BJ (cell line): Measurements from ENCODE around the gene OPCML. TPM values are rescaled to one million over a fixed set of nuclear protein-coding genes. Genes with fewer than 3 reads are reported as not detected.

Experiments
- CTCF ChIA-PET: fragments of 350-600 bp; formaldehyde crosslinking; extraction: SDS; loops from one replicate; lab custom pipeline; 2021; ENCODE audit warnings: antibody characterized with exemption, inconsistent platforms; lab: Yijun Ruan, JAX
- POLR2A ChIA-PET: fragments of 300-600 bp; sonication (Branson Sonifier 250); formaldehyde crosslinking; extraction: SDS; loops from one replicate; lab custom pipeline; 2021; ENCODE audit warnings: antibody characterized with exemption; lab: Charles Lee
- DNase-seq: peaks from one replicate; pipeline ENCODE4 v3.0.0-alpha.2; 2011; ENCODE audit warnings: low read depth
- H3K27me3 ChIP-seq: 2 replicates; pipeline ENCODE4 v1.6.0; 2011; ENCODE audit warnings: low read length; ENCODE audit not compliant: control insufficient read depth, insufficient read depth
- H3K36me3 ChIP-seq: 2 replicates; pipeline ENCODE4 v1.5.1; 2011; ENCODE audit warnings: low read length; ENCODE audit not compliant: control insufficient read depth, insufficient read depth
- H3K4me3 ChIP-seq: 2 replicates; pipeline ENCODE4 v1.5.1; 2011; ENCODE audit warnings: low read depth, mild to moderate bottlenecking, control low read depth, low read length
- CTCF ChIP-seq: IDR thresholded peaks from 2 replicates; pipeline ENCODE4 v1.5.1; 2011; ENCODE audit warnings: low read depth, mild to moderate bottlenecking, control low read depth, inconsistent platforms, low read length, moderate library complexity; ENCODE audit not compliant: insufficient read depth
- polyA plus RNA-seq: library from polyadenylated mRNA; depleted of rRNA; stranded (reverse); fragments of >200 nt; gene quantifications from 2 replicates; pipeline ENCODE4 v1.2.3, GENCODE V29; 2011

The OPCML gene
- polyA plus RNA-seq, 1 experiment, result 2.0 TPM

- H3K36me3 ChIP-seq, result no peaks in the 10 kb centered on the region
- ChIA-PET POLR2A (no interaction called here), CTCF (no interaction called here)
- no peak for TF ChIP-seq CTCF
- H3K27me3 ChIP-seq, result no peaks in the 10 kb centered on the region
- DNase-seq, result no peak
- H3K4me3 ChIP-seq, result no peak overlapping the region
These were observed 723.2 kb downstream of the OPCML start for GRCh38 chr11:132809070-132809469.

- Histone ChIP-seq H3K36me3 (no peaks in the 10 kb centered on the region), H3K4me3 (no peak overlapping the region), H3K27me3 (no peaks in the 10 kb centered on the region)
- no peak for TF ChIP-seq CTCF
- ChIA-PET CTCF (no interaction called here), POLR2A (no interaction called here)
- DNase-seq, result no peak
These were observed 728.0 kb downstream of the OPCML start for GRCh38 chr11:132804258-132804657.

GRCh38 chr11:132803436-132803835 is 728.9 kb downstream of the OPCML start:
- H3K4me3 ChIP-seq, result no peak overlapping the region
- TF ChIP-seq CTCF, result no peak
- DNase-seq, result no peak
- no peaks in the 10 kb centered on the region for H3K27me3 ChIP-seq
- ChIA-PET POLR2A (no interaction called here), CTCF (interaction anchor here (0.5 kb wide), 1 partner anchor 14 kb away, joined by 4 read pairs; no protein-coding TSS in a partner anchor)
- H3K36me3 ChIP-seq, result no peaks in the 10 kb centered on the region

GRCh38 chr11:132802947-132803346 is 729.4 kb downstream of the OPCML start:
- Histone ChIP-seq H3K36me3 (no peaks in the 10 kb centered on the region), H3K4me3 (no peak overlapping the region), H3K27me3 (no peaks in the 10 kb centered on the region)
- TF ChIP-seq CTCF, result no peak
- ChIA-PET CTCF (no interaction called here), POLR2A (no interaction called here)
- no peak for DNase-seq

- POLR2A ChIA-PET, result no interaction called here
- no peak for TF ChIP-seq CTCF
- Histone ChIP-seq H3K36me3 (no peaks in the 10 kb centered on the region), H3K27me3 (no peaks in the 10 kb centered on the region), H3K4me3 (no peak overlapping the region)
- CTCF ChIA-PET, result no interaction called here
- no peak for DNase-seq
These were observed 738.5 kb downstream of the OPCML start for GRCh38 chr11:132793831-132794230.
